Adrenal gland (tissue), 12 donors: ENCODE data around the gene HSFX3. TPM values are rescaled to one million over a fixed set of nuclear protein-coding genes. Genes with fewer than 3 reads are reported as not detected.
"Not testable (repeated sequence)": the region's sequence is repeated elsewhere in the genome, so short reads cannot be mapped to it uniquely, and the experiment has no call there.

ENCODE experiments used
- DNase-seq, 7 donors: peaks; one replicate each; pipeline ENCODE4 v3.0.0-alpha.2; 2019 to 2020
- H3K27ac ChIP-seq, 5 donors: fragments of 200-600 bp; sonication (generic) in 4 of 5; 1 replicate in 3 of 5; 2 replicates in 2 of 5; pipeline versions ENCODE4 v1.5.1 to v1.8.0; 2016 to 2020; ENCODE audit warnings: mild to moderate bottlenecking in 1 of 5
- H3K27me3 ChIP-seq: fragments of 200-600 bp; 2 replicates; pipeline ENCODE4 v1.8.0; 2021
- H3K36me3 ChIP-seq, 2 donors: fragments of 200-600 bp; replicated peaks in 1 of 2; 1 replicate in 1 of 2; 2 replicates in 1 of 2; pipeline versions ENCODE4 v1.5.1 to v1.8.0; 2018 to 2022
- H3K4me1 ChIP-seq, 2 donors: fragments of 200-600 bp; replicated peaks in 1 of 2; 1 replicate in 1 of 2; 2 replicates in 1 of 2; pipeline versions ENCODE4 v1.5.1 to v1.8.0; 2018 to 2021
- H3K4me3 ChIP-seq, 4 donors: fragments of 200-600 bp; sonication (generic) in 3 of 4; one replicate each; pipeline ENCODE4 v1.5.1; 2016 to 2018
- H3K9me3 ChIP-seq, 3 donors: fragments of 200-600 bp; sonication (generic) in 1 of 3; replicated peaks in 1 of 3; 1 replicate in 2 of 3; 2 replicates in 1 of 3; pipeline versions ENCODE4 v1.5.1 to v1.8.0; 2016 to 2021
- CTCF ChIP-seq, 6 experiments: fragments of 450-650 bp in 4 of 6; fragments of 200-600 bp in 2 of 6; sonication (generic) in 1 of 6; IDR thresholded peaks; 1 replicate in 5 of 6; 2 replicates in 1 of 6; pipeline versions ENCODE4 v1.5.1 to v1.8.0; 2016 to 2021; ENCODE audit warnings: antibody characterized with exemption in 6 of 6, mild to moderate bottlenecking in 2 of 6, moderate library complexity in 1 of 6
- POLR2A ChIP-seq, 2 donors: fragments of 450-650 bp; IDR thresholded peaks; one replicate each; pipeline ENCODE4 v1.6.1; 2017; ENCODE audit warnings: antibody characterized with exemption in 2 of 2, mild to moderate bottlenecking in 2 of 2, moderate library complexity in 1 of 2
- WGBS, 4 donors: extraction: QIAGEN DNeasy Blood & Tissue Kit in 2 of 4; methylation state at CpG; one replicate each; pipeline versions ENCODE4 v1.1.5 to v1.1.7; 2013 to 2017; 5-methylcytosine and 5-hydroxymethylcytosine counted together
- intact Hi-C, 2 donors: fragments of 100-400 bp; cut with DNase I; formaldehyde crosslinking; loops; one replicate each; pipeline versions ENCODE4 v1.14.1 to v1.15.0; 2022 to 2023
- polyA plus RNA-seq, 3 donors: library from polyadenylated mRNA; stranded (reverse); fragments of 200-250 nt in 2 of 3; fragments of 350-450 nt in 1 of 3; fragmentation: Illumina TruSeq in 1 of 3; extraction: RNeasy Lipid Tissue Mini Kit (QIAGEN cat#74804) in 1 of 3; gene quantifications; one replicate each; pipeline ENCODE4 v1.2.3, GENCODE V29; 2013 to 2014
- total RNA-seq, 9 donors: library from RNA; depleted of rRNA in 4 of 9; stranded (reverse); fragments of >200 nt in 4 of 9; fragments of 120-200 nt in 1 of 9; fragmentation: NEBNext Ultra II Directional in 1 of 9; extraction: Animal tissue kit (Norgen Biotek cat#: 25700) in 1 of 9; gene quantifications; one replicate each; pipeline versions ENCODE4 v1.1.0 to v1.2.4, GENCODE V29; 2013 to 2023
- donor health status: healthy with polysubstance abuse.
- donor health status: Bipolar disorder and iron deficiency.
- donor health status: DM: yes; HTN: yes; CAD: no.
- donor health status: DM: no; HTN: no; CAD: no.
- donor health status: DM: no; HTN: no; CAD: no.
- donor health status: DM: yes; HTN: yes; CAD: no.

HSFX3 gene
- total and polyA plus RNA-seq, 12 donors = not detected

GRCh38 chrX:149568701-149569296 is 19.1 kb upstream of the HSFX3 start:
- WGBS, 4 donors = 70 to 83% (median 78%) methylated on average over 5 of the region's 5 CpGs
- H3K4me3 ChIP-seq = no peak overlapping the region
- no peaks in the 10 kb centered on the region for H3K9me3 ChIP-seq
- H3K36me3 ChIP-seq = no peaks in the 10 kb centered on the region
- intact Hi-C loops = no loop called here
- H3K27ac ChIP-seq = no peak overlapping the region
- no peaks in the 10 kb centered on the region for H3K4me1 ChIP-seq
- no peak for TF ChIP-seq POLR2A (IDR thresholded peaks at IDR 0.05)
- no peak for TF ChIP-seq CTCF (IDR thresholded peaks at IDR 0.05)
- DNase-seq = no peak
- H3K27me3 ChIP-seq = peaks cover 10% of the 10 kb centered on the region

- no peak overlapping the region for H3K27ac ChIP-seq
These were observed 18.1 kb upstream of the HSFX3 start for GRCh38 chrX:149567621-149568417.

GRCh38 chrX:149563359-149563758 is 13.6 kb upstream of the HSFX3 start:
- WGBS, 4 donors = 72 to 89% (median 81%) methylated on average over 4 of the region's 4 CpGs
- Histone ChIP-seq H3K27ac (no peak overlapping the region), H3K4me1 (no peaks in the 10 kb centered on the region), H3K4me3 (no peak overlapping the region), H3K9me3 (no peaks in the 10 kb centered on the region), H3K27me3 (no peaks in the 10 kb centered on the region), H3K36me3 (no peaks in the 10 kb centered on the region)
- intact Hi-C loops = no loop called here
- TF ChIP-seq POLR2A (IDR thresholded peaks at IDR 0.05) = no peak
- no peak for TF ChIP-seq CTCF (IDR thresholded peaks at IDR 0.05)
- no peak for DNase-seq

More at GRCh38 chrX:149567621-149568417, 18.1 kb upstream of the HSFX3 start:
- H3K4me3 ChIP-seq = no peak overlapping the region
- no peaks in the 10 kb centered on the region for H3K36me3 ChIP-seq
- no peaks in the 10 kb centered on the region for H3K9me3 ChIP-seq
- H3K4me1 ChIP-seq = no peaks in the 10 kb centered on the region
- no peak for TF ChIP-seq POLR2A (IDR thresholded peaks at IDR 0.05)
- DNase-seq = no peak
- intact Hi-C loops = no loop called here
- peaks cover 10% of the 10 kb centered on the region for H3K27me3 ChIP-seq
- 71 to 85% (median 79%) methylated on average over 6 to 7 of the region's 7 CpGs for WGBS, 4 donors

GRCh38 chrX:149555251-149555650 is 5.5 kb upstream of the HSFX3 start:
- no CpG with 5 or more reads among the region's 4 CpGs for WGBS, 4 donors
- intact Hi-C loops, H3K4me3 ChIP-seq, DNase-seq, H3K36me3 ChIP-seq, H3K27ac ChIP-seq, H3K27me3 ChIP-seq, H3K4me1 ChIP-seq, H3K9me3 ChIP-seq: not testable (repeated sequence)

- H3K9me3 ChIP-seq, H3K4me3 ChIP-seq, intact Hi-C loops, H3K27ac ChIP-seq, H3K27me3 ChIP-seq, H3K4me1 ChIP-seq, H3K36me3 ChIP-seq, DNase-seq: not testable (repeated sequence)
- WGBS, 4 donors = 92 to 100% (median 97%) methylated on average over 2 of the region's 6 CpGs
These were observed 2.2 kb upstream of the HSFX3 start for GRCh38 chrX:149551939-149552248.

- H3K27me3 ChIP-seq, intact Hi-C loops, H3K4me3 ChIP-seq, DNase-seq, H3K4me1 ChIP-seq, H3K9me3 ChIP-seq, H3K27ac ChIP-seq, H3K36me3 ChIP-seq: not testable (repeated sequence)
- WGBS, 4 donors = no CpG with 5 or more reads among the region's 4 CpGs
These were observed 1.7 kb upstream of the HSFX3 start for GRCh38 chrX:149551245-149551938.

- H3K27me3 ChIP-seq, H3K9me3 ChIP-seq, H3K36me3 ChIP-seq, H3K4me1 ChIP-seq, H3K4me3 ChIP-seq, DNase-seq, intact Hi-C loops, H3K27ac ChIP-seq: not testable (repeated sequence)
- 40 to 100% (median 72%) methylated on average over 1 of the region's 1 CpG for WGBS, 4 donors
These were observed 730 bp upstream of the HSFX3 start for GRCh38 chrX:149550454-149550853.

- WGBS, 4 donors = 40 to 80% methylated on average over 1 of the region's 3 CpGs; no CpG with 5 or more reads in 2 of the 4 donors
- H3K36me3 ChIP-seq, H3K4me1 ChIP-seq, H3K27me3 ChIP-seq, DNase-seq, intact Hi-C loops, H3K27ac ChIP-seq, H3K4me3 ChIP-seq, H3K9me3 ChIP-seq: not testable (repeated sequence)
These were observed 1.9 kb downstream of the HSFX3 start for GRCh38 chrX:149547782-149548181.

- intact Hi-C loops = not testable (repeated sequence)
These were observed 2.8 kb downstream of the HSFX3 start for GRCh38 chrX:149546962-149547361.

More at GRCh38 chrX:149546962-149547361, 2.8 kb downstream of the HSFX3 start:
- not testable (repeated sequence) for DNase-seq, H3K27ac ChIP-seq, H3K9me3 ChIP-seq, H3K4me3 ChIP-seq, H3K36me3 ChIP-seq, H3K4me1 ChIP-seq, H3K27me3 ChIP-seq
- WGBS, 4 donors = 68 to 100% (median 92%) methylated on average over 1 of the region's 1 CpG
